NCI-H510A (cell line): ENCODE measurements around the gene PLXNA3.
A peak's percentile ranks its signal among the peaks of the same experiment; 100 is the strongest.
"Not testable (repeated sequence)": the region's sequence is repeated elsewhere in the genome, so short reads cannot be mapped to it uniquely, and the experiment has no call there.

ENCODE experiments used
- DNase-seq: peaks from one replicate; lab custom pipeline; 2025; lab: John Stamatoyannopoulos, UW

The PLXNA3 gene

DNA sequence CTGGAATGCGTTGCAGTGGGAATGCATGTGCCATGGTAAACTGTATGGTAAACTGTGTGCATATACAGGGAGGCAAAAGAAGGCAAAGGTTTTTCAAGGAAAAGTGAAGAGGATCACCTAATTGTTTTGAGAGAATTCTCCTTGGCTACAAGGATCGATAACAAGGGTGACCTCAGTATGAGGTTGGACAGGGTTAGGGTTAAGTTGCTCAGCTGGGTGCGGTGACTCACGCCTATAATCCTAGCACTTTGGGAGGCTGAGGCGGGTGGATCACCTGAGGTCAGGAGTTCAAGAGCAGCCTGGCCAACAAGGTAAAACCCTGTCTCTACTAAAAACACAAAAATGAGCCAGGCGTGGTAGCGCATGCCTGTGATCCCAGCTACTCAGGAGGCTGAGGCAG, 43.3 kb downstream of the PLXNA3 start:
- DNase-seq, result not testable (repeated sequence)

DNA sequence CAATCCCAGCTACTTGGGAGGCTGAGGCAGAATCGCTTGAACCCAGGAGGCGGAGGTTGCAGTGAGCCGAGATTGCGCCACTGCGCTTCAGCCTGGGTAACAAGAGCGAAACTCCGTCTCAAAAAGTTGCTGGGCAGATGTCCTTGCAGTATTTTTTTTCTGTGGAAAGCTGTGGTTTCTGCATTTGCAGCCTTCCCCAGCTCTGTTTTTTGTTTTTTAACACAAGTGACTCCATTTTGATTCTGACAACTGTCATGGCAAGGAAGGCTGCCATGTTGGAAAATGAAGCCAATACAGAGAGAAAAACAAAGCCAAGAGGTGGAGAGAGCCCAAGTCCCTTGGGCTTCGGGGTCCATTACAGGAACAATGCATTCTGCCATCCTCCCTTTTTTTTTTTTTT, 44.0 kb downstream of the PLXNA3 start:
- no peak for DNase-seq

DNA sequence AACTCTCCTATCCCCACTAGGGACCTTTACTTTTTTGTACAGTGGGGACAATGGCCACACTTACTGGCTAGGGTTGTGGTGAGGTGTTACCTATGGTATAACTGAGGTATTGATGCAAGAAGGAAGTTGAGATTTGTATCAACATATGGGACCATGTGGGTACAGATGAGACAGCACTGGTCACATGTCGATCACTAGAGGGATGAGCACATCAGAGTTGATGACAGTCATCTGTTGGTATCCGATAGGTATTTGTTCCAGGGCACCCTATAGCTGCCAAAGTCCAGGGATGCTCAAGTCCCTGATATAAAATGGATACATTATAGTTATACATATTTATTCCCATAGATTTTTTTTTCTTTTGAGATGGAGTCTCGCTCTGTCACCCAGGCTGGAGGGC, 44.9 kb downstream of the PLXNA3 start:
- DNase-seq, result no peak

DNA sequence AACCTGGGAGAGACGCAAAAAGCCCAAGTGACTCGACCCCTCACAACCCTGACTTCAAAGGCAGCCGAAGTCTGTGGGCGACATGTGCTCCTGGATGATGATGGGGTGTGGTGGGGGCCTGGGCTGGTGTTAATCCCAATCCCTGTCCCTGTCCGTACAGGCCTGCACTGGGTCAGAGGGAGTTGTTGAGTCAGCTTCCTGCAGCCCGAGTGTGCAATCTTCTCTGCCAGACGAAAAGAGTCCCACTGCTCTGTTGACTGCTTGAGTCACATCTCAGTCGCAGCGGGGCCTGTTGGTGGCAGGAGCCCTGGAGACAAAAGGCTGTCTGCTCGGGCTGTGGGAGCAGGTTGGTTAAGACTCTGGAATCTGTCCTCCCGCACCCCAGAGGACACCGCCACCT, 47.7 kb downstream of the PLXNA3 start:
- DNase-seq, result no peak

DNA sequence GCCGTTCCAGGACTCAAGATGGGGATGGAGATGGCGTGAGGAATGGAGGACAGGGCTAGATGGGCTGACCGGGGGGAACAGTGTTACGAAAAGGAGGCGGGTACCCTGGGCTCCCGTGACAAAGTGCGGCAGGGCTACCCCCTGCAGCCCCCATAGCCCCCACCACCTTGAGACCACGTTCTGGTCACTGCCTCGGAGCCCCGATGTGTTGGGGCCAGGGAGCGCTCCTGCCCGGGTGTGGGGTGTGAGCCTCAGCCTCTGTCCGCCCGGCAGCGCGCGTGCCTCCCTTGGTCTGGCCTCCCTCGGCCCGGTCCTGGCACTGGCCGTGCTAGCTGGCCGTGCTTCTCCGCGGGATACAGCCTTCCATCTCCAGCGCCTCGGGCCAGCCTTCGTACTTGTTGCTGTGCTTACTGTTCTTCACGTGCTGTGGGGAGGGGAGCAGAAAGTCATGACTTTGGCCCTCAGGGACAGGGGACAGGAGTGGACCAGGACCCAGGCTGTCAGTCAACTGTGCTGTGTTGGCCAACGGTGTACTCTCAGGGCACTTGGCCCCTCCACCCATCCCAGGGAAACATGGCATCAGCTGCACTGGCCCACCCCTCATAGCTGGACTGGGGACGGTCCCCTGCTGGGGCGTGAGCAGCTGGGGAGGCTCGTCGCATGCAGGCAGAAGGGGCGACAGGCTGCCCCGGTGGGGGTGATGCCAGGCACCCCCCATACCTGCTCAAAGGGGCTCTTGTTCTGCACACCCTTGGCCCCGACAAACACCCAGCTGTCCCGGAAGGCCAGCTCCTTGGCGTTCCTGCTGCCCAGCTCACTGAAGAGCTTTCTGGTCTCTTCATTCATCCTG, 48.6 kb downstream of the PLXNA3 start:
- no peak for DNase-seq

DNA sequence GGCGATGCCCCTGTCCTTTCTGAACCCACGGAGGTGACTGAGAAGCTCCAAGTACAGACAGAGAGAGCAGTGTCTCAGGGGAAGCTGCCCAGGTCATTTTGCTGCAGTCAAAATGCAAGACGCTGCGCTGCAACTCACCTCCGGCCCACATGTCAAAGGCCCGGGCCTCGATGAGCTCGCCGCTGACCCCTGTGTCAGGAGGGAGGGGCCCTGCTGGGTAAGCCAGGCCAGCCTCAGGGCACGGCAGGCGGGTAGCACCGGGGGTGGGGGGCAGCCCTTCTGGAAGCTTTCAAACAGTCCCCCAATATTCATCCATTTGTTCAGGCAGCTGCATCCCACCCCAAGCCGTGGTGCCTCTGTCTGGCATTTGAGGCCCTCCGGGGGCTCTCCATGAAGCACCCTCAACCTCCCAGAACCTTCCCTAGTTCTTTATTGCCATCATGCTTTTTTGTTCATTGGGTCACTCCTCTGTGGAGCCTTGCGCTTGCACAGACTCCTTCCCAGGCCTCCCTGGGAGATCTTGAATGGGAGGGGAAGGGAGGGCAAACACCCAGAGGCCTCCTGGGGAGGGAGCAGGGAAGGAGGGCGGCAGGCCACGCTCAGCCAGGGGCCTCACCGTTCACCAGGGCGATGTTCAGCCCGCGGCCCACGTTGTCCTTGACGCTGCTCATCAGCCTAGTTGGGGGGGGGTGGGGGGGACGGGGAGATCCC, 49.7 kb downstream of the PLXNA3 start:
- DNase-seq, result no peak

DNA sequence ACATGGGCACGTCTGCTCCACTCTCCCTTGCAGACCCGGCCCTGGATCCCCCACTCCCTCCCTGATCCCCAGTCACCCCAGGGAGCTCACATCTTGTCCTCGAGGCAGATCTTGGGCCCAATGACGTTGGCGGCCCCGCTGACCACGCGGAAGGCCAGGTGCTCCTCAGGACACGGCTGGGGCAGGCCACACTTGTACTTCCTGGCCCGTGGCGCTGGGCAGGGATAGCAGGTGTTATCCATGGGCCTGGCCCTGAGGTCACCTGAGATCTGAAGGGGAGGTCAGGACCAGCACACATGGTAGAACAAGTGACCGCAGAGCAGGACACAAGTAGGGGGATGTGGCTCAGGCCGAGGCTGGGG, 50.3 kb downstream of the PLXNA3 start:
- DNase-seq, result no peak

DNA sequence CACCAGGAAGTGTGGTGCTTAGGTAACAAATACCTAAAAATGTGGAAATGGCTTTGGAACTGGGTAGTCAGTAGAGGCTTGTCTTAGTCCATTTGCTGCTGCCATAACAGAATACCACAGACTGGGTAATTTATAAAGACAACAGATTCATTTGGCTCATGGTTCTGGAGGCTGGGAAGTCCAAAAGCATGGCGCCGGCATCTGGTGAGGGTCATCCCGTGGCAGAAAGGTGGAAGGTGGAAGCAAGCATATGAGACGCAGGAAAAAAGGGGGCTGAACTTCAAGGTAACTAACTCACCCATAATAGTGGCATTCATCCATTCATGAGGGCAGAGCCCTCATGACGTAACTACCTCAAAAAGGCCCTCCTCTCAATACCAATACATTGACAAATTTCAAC, 51.4 kb downstream of the PLXNA3 start:
- DNase-seq, result no peak

DNA sequence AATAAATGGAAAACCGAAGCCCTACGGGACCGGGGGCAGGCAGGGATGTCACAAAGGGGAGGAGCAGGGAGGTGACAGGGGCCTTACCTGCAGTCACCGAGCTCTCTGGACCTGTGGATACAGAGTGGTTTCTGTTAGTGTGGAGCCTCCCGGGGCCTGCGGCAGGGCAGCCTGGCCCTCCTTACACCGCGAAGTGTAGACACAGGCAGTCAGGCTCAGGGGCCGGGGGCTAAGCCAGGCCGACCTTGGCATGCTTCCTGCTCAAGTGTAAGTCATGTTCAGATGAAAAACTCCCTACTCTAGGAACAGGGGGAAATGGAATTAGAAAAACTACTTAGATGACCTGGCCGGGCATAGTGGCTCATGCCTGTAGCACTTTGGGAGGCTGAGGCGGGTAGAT, 53.7 kb downstream of the PLXNA3 start:
- DNase-seq, result no peak

DNA sequence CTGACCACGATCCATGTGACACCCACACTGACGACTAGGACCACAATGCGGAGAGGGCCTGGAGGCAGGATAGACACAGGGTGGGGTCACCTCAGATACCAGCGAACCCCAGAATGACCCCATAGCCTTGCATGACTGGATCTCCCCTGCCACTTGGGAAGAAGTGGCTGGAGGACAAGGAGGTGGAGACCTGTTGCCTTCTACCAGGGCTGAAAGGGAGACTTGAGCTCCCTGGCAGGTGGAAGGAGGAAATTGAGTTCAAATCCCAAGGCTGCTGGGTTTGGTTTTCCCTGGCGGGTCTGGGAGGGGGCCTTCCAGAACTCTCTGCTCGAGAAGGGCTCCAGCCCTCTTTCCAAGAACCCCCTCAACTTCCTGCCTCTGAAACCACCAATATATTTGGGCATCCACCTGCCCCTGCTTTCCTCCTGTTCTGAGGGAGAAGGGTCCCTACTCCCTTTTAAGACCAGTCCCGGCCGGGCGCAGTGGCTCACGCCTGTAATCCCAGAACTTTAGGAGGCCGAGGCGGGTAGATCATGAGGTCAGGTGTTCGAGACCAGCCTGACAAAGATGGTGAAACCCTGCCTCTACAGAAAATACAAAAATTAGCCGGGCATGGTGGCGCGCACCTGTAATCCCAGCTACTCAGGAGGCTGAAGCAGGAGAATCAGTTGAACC, 54.9 kb downstream of the PLXNA3 start:
- no peak for DNase-seq

DNA sequence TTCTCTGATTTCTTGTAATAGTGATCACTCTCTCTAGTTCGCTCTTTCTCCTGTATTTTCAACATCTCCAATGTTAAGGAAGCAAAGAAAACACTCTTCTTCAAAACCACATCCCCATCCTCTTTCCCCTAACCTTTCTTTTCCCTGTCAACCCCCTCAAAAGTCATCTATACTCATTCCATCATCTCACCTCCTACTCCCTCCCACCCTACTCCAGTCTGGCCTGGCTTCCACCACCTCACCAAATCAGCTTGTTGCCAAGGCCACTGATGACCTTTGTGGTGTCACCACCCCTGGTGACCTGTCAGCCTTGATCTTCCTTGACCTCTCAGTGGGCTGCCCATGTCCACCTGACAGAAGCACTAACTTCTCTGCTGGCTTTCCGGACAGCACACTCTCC, 55.6 kb downstream of the PLXNA3 start:
- DNase-seq, result no peak

DNA sequence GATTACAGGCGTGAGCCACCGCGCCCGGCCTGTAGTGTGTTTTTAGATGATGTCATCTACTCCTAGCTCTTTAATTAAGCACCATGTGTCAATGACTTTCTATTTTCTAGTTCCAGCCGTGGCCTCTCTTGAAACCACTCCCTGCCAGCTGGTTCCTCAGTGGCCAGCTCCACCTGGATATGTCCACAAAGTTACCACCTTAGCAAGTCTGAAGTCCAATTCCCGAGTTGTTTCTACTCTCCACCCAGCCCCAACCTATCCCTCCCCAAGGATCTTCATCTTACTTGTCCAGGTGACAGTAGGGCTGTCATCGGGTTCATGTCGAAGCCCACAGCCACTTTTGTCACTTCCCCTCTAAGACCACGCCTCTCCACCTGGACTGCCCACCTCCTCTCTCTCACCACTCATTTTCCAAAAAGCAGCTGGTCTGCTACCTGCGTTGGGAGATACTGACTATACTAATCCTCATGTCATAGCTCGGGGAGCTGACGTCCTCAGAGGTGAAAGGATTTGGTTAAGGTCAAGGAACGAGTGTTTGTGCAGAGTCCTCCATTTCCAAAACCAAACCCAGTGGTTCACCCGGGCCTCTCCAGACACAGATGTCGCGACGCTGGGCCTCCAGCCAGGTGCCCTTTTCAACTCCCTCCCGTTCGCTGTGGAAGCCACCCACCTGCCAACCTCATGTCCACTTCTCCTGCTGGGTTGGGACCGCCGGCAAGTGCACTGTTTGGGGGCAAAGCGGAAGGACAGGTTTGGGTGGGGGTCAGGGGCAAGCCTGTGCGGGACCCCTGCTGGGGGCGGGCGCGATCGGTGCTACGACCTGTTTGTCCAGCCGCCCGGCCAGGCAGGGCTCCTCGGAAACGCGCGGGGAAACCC, 57.2 kb downstream of the PLXNA3 start:
- DNase-seq, result peak; percentile 33

DNA sequence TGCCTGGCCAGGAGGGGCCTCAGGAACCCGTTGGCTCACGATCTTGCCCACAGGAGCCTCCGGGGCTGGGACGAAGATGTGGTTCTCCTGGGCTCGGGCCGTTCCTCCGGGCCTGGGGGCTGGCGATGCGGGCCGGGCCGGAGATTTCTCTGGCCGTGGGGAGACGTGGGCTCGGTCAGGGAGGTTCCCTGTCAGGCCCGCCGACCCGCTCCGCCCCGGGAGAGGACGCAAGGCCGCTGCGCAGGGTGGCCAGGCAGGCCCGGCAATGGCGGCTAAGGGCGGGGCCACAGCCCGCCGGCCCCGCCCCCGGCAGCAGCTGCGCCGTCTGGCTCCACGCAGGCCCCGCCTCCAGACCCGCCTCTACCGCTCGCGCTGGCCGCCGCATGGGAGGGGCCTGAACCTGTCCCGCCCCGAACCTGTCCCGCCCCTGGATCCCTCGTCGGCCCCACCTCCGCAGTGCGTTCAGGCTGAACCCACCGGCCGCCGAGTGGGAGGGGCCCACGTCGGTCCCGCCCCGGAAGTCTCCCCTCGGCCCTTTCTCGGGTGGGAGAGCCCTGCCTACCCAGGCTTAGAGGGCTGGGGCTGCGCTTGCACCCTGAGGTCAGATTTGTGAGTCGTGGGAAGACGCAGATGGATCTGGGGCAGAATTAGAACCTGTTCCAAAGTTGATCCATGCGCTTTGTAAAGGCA, 58.0 kb downstream of the PLXNA3 start, which contains the start of gene FAM3A:
Gene FAM3A, minus strand, starts transcription at position 267 of the 690 bp plus-strand sequence. CDS start 460 bp downstream, outside the sequence.
- DNase-seq, result peak; percentile 73

DNA sequence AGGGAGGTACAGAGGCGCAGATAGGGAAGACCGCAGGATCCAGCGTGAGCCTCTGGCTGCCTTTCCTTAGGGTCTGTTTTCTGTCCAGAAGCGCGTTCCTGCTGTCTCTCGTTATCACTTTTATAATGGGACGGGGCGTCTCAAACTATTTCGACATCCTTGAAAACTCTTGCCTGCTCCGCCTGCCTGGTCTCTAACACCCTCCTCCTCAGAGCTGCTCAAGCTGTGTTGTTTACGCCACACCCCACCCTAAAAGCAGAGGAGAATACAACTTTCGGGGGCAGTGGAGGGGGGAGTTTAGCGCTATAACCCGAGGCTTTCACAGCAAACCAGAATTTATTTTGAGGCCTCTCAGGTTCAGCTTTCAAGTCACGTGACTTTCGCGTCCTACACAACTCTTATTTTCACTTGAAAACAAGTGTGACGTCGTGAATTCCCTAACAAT, 58.6 kb downstream of the PLXNA3 start:
- DNase-seq, result no peak

DNA sequence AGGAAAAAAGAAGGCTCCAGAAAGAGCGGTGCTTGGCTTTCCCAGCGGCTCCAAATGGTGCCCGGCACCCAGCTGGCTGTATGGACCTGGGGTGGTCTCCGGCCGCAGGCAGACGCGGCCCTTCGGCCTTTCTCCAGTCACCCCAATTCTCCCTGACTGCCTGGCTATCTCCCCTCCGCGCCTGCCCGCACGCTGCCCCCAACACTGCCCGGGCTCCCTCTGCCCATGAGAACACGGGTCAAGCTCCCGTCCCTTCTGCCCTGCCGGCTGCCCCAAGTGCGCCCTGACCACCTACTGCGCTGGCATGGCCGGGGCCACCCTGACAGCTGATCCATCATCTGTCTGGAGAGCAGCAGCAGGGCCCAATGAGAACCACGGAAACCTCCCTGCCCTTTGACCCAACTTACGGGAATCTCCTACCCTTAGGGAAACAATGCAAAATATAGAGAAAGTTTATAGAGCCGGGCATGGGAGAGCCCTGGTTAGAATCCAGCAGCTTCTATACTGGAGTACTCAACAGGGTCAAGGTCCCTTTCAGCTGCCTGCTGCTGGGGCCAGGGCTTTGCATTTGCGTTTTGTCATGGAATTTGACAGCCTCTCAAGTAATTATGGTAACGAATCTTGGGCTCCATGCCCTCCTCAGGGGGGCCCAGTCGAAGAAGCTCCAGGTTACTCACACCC, 59.2 kb downstream of the PLXNA3 start:
- DNase-seq, result no peak

DNA sequence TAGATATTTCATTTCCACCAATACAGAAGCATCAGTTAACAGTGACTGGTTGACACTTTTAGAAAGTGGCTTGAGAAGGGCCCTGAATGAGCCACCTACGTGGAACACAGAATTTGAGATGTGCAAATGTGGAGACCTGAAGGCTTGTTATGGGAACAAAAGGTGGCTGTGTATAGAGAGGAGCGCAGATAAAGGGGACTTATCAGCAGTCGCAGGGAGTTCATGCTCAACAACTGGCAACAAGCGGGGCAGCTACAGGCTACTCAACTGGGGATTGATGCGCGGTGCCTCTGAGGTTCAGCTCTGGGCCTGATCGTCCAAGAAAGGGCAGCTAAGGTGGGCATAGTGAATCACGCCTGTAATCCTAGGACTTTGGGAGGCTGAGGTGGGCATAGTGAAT, 61.3 kb downstream of the PLXNA3 start:
- DNase-seq, result no peak

DNA sequence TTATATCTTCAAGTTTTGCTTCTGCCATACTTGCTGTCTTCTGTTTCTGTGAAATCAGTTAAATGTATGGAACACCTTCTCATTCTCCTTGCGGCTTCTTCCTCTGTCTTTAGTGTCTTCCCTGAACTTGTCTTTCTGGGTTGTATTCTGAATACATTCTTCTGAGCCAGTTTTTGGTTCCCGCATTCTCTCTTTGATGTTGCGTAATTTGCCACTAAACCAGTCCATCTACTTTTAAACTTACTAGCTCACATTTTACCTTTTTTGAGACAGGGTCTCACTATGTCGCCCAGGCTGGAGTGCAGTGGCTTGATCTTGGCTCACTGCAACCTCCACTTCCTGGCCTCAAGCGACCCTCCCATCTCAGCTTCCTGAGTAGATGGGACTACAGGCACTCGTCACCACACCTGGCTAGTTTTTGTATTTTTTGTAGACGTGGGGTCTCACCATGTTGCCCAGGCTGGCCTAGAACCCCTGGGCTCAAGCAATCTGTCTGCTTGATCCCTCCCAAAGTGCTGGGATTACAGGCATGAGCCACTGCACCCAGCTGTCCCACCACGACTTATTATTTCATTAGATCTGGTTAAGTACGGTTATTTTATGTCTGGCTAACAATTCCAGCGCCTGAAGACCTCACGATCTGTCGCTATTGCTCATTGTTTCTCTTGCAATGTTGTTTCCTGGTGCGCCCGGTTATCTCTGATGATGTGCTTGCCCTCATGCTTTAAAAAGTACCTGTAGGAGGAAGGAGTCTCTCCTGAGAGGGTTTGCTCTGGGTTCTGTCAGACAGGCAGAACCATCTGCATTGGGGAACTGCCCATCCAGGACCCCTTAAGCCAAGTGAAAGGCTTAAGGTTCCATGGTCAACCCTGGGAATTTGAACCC, 67.8 kb downstream of the PLXNA3 start:
- DNase-seq, result no peak

DNA sequence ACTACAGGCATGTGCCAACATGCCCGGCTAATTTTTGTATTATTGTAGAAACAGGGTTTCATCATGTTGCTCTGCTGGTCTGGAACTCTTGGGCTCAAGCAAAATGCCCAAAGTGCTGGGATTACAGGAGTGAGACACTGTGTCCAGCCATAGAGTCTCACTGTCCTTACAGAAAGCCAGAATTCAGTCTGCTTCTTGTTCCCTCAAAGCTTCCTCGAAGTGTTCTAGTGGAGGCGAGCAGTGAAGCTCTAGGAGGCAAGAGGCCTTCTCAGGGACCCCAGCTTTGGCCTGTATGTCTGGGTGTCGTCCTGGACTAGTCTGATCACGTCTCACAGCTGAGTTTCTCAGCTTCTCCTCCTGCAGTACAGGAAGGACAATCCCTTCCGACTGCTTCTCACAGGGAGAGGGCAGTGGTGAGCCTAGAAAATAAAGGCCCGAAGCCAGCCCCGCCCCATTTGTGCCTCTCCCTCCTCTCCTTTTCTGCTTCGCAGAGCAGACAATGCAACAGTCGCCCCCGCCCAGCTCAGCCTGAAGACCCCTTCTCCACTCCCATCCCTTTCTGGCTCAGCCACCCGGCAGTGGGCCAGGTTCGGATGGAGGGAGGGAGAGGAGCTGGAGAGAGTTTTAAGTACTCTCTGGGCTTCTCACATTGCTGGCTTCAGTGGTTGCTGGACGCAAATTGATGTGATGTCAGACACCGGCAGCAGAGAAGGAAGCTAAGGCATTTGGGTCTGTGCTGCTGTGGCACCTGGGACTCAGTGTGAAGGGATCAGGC, 69.0 kb downstream of the PLXNA3 start:
- DNase-seq, result peak; percentile 53
